ENCODE data around the gene TEAD4. TPM values are rescaled to one million over a fixed set of nuclear protein-coding genes. Genes with fewer than 3 reads are reported as not detected.
A peak's percentile ranks its signal among the peaks of the same experiment; 100 is the strongest.

TEAD4 gene
- total RNA-seq, 1 experiment from 2014 or later, result 39.8 TPM

GRCh38 chr12:2940564-2940963 lies 18.6 kb upstream of the TEAD4 start:
- Histone ChIP-seq H3K9me3 (ENCODE audit: low read depth, low read length, poor library complexity, severe bottlenecking) (no peaks in the 10 kb centered on the region), H3K27me3 (replicated peaks; ENCODE audit: insufficient read depth, low read depth, low read length, poor library complexity) (no peaks in the 10 kb centered on the region), H3K4me1 (ENCODE audit: insufficient read depth, low read length, poor library complexity, severe bottlenecking) (no peaks in the 10 kb centered on the region), H3K27ac (ENCODE audit: low read depth, low read length, poor library complexity, severe bottlenecking) (no peak overlapping the region), H3K4me3 (ENCODE audit: low read depth, low read length, poor library complexity, severe bottlenecking) (no peak overlapping the region), H3K36me3 (ENCODE audit: insufficient read depth, low read length, poor library complexity, severe bottlenecking) (peaks cover 38% of the 10 kb centered on the region)
- TF ChIP-seq CTCF (conservative IDR thresholded peaks at IDR 0.05; ENCODE audit: low read depth, low read length) (no peak), EZH2 (IDR thresholded peaks at IDR 0.05; ENCODE audit: borderline replicate concordance, low read depth, low read length, poor library complexity, severe bottlenecking) (no peak)
- DNase-seq (ENCODE audit: low spot score), result no peak
- intact Hi-C loops (cut with micrococcal nuclease; ENCODE audit: unreplicated experiment), result no loop called here
- ChIA-PET CTCF (interaction anchor here (0.7 kb wide), 1 partner anchor 14 kb away, joined by 5 read pairs; no protein-coding TSS in a partner anchor), POLR2A (ENCODE audit: low non-redundant PET) (no interaction called here)
- no TSS peak for BruUV-seq (replicated peaks)

GRCh38 chr12:2941524-2941923 lies 17.7 kb upstream of the TEAD4 start:
- H3K9me3 ChIP-seq (ENCODE audit: low read depth, low read length, poor library complexity, severe bottlenecking), result no peaks in the 10 kb centered on the region
- no peak for TF ChIP-seq EZH2 (IDR thresholded peaks at IDR 0.05; ENCODE audit: borderline replicate concordance, low read depth, low read length, poor library complexity, severe bottlenecking)
- TF ChIP-seq CTCF (conservative IDR thresholded peaks at IDR 0.05; ENCODE audit: low read depth, low read length), result no peak
- H3K27ac ChIP-seq (ENCODE audit: low read depth, low read length, poor library complexity, severe bottlenecking), result no peak overlapping the region
- peaks cover 34% of the 10 kb centered on the region for H3K36me3 ChIP-seq (ENCODE audit: insufficient read depth, low read length, poor library complexity, severe bottlenecking)
- no peaks in the 10 kb centered on the region for H3K4me1 ChIP-seq (ENCODE audit: insufficient read depth, low read length, poor library complexity, severe bottlenecking)
- POLR2A ChIA-PET (ENCODE audit: low non-redundant PET), result no interaction called here
- intact Hi-C loops (cut with micrococcal nuclease; ENCODE audit: unreplicated experiment), result no loop called here
- no peak for DNase-seq (ENCODE audit: low spot score)
- BruUV-seq (replicated peaks), result no TSS peak
- H3K27me3 ChIP-seq (replicated peaks; ENCODE audit: insufficient read depth, low read depth, low read length, poor library complexity), result no peaks in the 10 kb centered on the region
- no peak overlapping the region for H3K4me3 ChIP-seq (ENCODE audit: low read depth, low read length, poor library complexity, severe bottlenecking)
- CTCF ChIA-PET, result no interaction called here

- ChIA-PET CTCF (interaction anchor here (0.6 to 1.6 kb wide), 11 partner anchors 14 to 99 kb away, joined by 3 to 24 read pairs (median 4); partner anchors contain the start of genes TEAD4 and TULP3), POLR2A (ENCODE audit: low non-redundant PET) (no interaction called here)
- intact Hi-C loops (cut with micrococcal nuclease; ENCODE audit: unreplicated experiment), result loop anchor here (1.0 to 2.0 kb wide), 3 partner anchors 59 to 98 kb away; partner anchors contain the start of genes FOXM1 and RHNO1
- peak; percentile 96 for TF ChIP-seq CTCF (conservative IDR thresholded peaks at IDR 0.05; ENCODE audit: low read depth, low read length)
- TF ChIP-seq EZH2 (IDR thresholded peaks at IDR 0.05; ENCODE audit: borderline replicate concordance, low read depth, low read length, poor library complexity, severe bottlenecking), result no peak
- peak; percentile 63 for DNase-seq (ENCODE audit: low spot score)
- peaks cover 11% of the 10 kb centered on the region for H3K36me3 ChIP-seq (ENCODE audit: insufficient read depth, low read length, poor library complexity, severe bottlenecking)
- BruUV-seq (replicated peaks), result no TSS peak
- peak overlapping the region; percentile 23 for H3K4me3 ChIP-seq (ENCODE audit: low read depth, low read length, poor library complexity, severe bottlenecking)
- H3K4me1 ChIP-seq (ENCODE audit: insufficient read depth, low read length, poor library complexity, severe bottlenecking), result no peaks in the 10 kb centered on the region
- no peak overlapping the region for H3K27ac ChIP-seq (ENCODE audit: low read depth, low read length, poor library complexity, severe bottlenecking)
- H3K27me3 ChIP-seq (replicated peaks; ENCODE audit: insufficient read depth, low read depth, low read length, poor library complexity), result no peaks in the 10 kb centered on the region
- H3K9me3 ChIP-seq (ENCODE audit: low read depth, low read length, poor library complexity, severe bottlenecking), result no peaks in the 10 kb centered on the region
Measured at GRCh38 chr12:2944401-2945047, 14.7 kb upstream of the TEAD4 start.

Measured in A673 (cell line).